ENCODE data around the gene MAGED2.
"Not testable (repeated sequence)": the region's sequence is repeated elsewhere in the genome, so short reads cannot be mapped to it uniquely, and the experiment has no call there.

The MAGED2 gene

GRCh38 chrX:54826598-54826997, 19.1 kb downstream of the MAGED2 start:
- DNase-seq (ENCODE audit: low read depth), result no peak
- TF ChIP-seq, protein P1, sequence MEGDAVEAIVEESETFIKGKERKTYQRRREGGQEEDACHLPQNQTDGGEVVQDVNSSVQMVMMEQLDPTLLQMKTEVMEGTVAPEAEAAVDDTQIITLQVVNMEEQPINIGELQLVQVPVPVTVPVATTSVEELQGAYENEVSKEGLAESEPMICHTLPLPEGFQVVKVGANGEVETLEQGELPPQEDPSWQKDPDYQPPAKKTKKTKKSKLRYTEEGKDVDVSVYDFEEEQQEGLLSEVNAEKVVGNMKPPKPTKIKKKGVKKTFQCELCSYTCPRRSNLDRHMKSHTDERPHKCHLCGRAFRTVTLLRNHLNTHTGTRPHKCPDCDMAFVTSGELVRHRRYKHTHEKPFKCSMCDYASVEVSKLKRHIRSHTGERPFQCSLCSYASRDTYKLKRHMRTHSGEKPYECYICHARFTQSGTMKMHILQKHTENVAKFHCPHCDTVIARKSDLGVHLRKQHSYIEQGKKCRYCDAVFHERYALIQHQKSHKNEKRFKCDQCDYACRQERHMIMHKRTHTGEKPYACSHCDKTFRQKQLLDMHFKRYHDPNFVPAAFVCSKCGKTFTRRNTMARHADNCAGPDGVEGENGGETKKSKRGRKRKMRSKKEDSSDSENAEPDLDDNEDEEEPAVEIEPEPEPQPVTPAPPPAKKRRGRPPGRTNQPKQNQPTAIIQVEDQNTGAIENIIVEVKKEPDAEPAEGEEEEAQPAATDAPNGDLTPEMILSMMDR (IDR thresholded peaks at IDR 0.05; ENCODE audit: insufficient read depth, low read depth, low read length, missing control alignments), result no peak
- H3K4me3 ChIP-seq (ENCODE audit: low read depth, low read length), result no peak overlapping the region

DNA sequence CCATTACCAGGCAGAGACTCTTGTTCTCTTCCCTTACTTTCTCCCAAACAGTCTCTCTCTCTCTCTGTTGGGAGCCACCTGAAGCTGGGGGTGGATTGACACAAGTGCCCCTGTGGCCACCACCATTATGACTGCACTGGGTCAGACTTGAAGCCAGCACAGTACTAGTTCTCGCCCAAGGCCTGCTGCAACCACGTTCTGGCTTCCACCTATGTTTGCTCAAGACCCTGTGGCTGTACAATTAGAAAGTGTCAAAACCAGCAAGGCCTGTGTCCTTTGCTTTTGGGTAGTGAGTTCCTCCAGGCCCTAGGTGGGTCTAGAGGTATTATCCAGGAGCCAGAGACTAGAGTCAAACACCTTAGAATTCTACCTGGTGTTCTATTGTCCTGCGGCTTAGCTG, 31.0 kb downstream of the MAGED2 start:
- DNase-seq (ENCODE audit: low read depth), result no peak
- H3K4me3 ChIP-seq (ENCODE audit: low read depth, low read length), result no peak overlapping the region
- TF ChIP-seq, protein P1 (IDR thresholded peaks at IDR 0.05; ENCODE audit: insufficient read depth, low read depth, low read length, missing control alignments), result no peak

GRCh38 chrX:54841184-54841874, 33.8 kb downstream of the MAGED2 start:
- DNase-seq (ENCODE audit: low read depth); H3K4me3 ChIP-seq (ENCODE audit: low read depth, low read length): not testable (repeated sequence)

DNA sequence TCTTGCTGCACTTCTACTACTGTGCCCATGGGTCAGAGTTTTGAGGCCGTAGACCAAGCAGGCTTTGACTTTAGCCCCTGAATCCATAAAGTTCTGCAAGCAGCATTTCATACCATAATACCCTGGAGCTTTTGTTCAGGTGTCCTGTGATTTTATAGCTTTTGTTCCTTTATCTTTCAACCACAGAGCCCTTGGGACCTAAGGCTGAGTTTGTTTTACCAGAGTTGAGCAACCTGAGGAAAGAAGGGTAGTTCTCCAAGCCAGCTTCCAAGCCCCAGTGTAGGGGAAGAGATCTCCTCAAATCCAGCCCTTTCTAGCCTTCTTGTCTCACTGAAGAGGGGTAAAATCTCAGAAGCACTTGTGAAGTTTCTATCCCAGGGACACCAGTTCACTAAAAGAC, 35.1 kb downstream of the MAGED2 start:
- TF ChIP-seq, protein P1 (IDR thresholded peaks at IDR 0.05; ENCODE audit: insufficient read depth, low read depth, low read length, missing control alignments), result no peak
- H3K4me3 ChIP-seq (ENCODE audit: low read depth, low read length), result no peak overlapping the region
- DNase-seq (ENCODE audit: low read depth), result no peak

- H3K4me3 ChIP-seq (ENCODE audit: low read depth, low read length), result no peak overlapping the region
- TF ChIP-seq, protein P1 (IDR thresholded peaks at IDR 0.05; ENCODE audit: insufficient read depth, low read depth, low read length, missing control alignments), result no peak
- no peak for DNase-seq (ENCODE audit: low read depth)
These were observed 35.5 kb downstream of the MAGED2 start for GRCh38 chrX:54843050-54843449.

DNA sequence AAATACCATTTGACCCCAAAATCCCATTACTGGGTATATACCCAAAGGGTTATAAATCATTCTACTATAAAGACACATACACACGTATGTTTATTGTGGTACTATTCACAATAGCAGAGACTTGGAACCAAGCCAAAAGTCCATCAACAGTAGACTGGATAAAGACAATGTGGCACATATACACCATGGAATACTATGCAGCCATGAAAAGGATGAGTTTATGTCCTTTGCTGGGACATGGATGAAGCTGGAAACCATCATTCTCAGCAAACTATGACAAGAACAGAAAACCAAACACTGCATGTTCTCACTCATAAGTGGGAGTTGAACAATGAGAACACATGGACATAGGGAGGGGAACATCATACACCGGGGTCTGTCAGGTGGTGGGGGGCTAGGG, 40.2 kb downstream of the MAGED2 start:
- not testable (repeated sequence) for DNase-seq (ENCODE audit: low read depth); H3K4me3 ChIP-seq (ENCODE audit: low read depth, low read length)

- H3K4me3 ChIP-seq (ENCODE audit: low read depth, low read length), result no peak overlapping the region
These were observed 57.7 kb downstream of the MAGED2 start for GRCh38 chrX:54865208-54865607.

More at GRCh38 chrX:54865208-54865607, 57.7 kb downstream of the MAGED2 start:
- TF ChIP-seq, protein P1 (IDR thresholded peaks at IDR 0.05; ENCODE audit: insufficient read depth, low read depth, low read length, missing control alignments), result no peak
- DNase-seq (ENCODE audit: low read depth), result no peak

All from GM12865 (cell line).